NCI-H2107 (cell line): Measurements from ENCODE around the gene TLK1.
A peak's percentile ranks its signal among the peaks of the same experiment; 100 is the strongest.

ENCODE experiments used
- DNase-seq: peaks from one replicate; lab custom pipeline; 2025; lab: John Stamatoyannopoulos, UW

The TLK1 gene

GRCh38 chr2:171160119-171160955 is at the start of gene TLK1:
Gene TLK1, minus strand, starts transcription at chr2:171160893. Its CDS starts 465 bp downstream, at chr2:171160428.
- peak; percentile 33 for DNase-seq

- DNase-seq = no peak
Measured at GRCh38 chr2:171210216-171210863, 49.6 kb upstream of the TLK1 start.

GRCh38 chr2:171208657-171209056 is 48.0 kb upstream of the TLK1 start:
- no peak for DNase-seq

- no peak for DNase-seq
Measured at GRCh38 chr2:171206422-171207115, 45.9 kb upstream of the TLK1 start.

- no peak for DNase-seq
Measured at GRCh38 chr2:171205551-171205950, 44.9 kb upstream of the TLK1 start.

GRCh38 chr2:171201767-171202166 is 41.1 kb upstream of the TLK1 start:
- DNase-seq = no peak

- no peak for DNase-seq
Measured at GRCh38 chr2:171201271-171201670, 40.6 kb upstream of the TLK1 start.

GRCh38 chr2:171200469-171200868 is 39.8 kb upstream of the TLK1 start:
- no peak for DNase-seq

GRCh38 chr2:171191021-171191420 is 30.3 kb upstream of the TLK1 start:
- DNase-seq = no peak

- no peak for DNase-seq
Measured at GRCh38 chr2:171187819-171188218, 27.1 kb upstream of the TLK1 start.

GRCh38 chr2:171187177-171187576 is 26.5 kb upstream of the TLK1 start:
- DNase-seq = no peak

- DNase-seq = no peak
Measured at GRCh38 chr2:171185941-171186340, 25.2 kb upstream of the TLK1 start.

- no peak for DNase-seq
Measured at GRCh38 chr2:171185165-171185818, 24.6 kb upstream of the TLK1 start.

GRCh38 chr2:171181064-171182049 is 20.7 kb upstream of the TLK1 start:
- DNase-seq = no peak

GRCh38 chr2:171180229-171180930 is 19.7 kb upstream of the TLK1 start:
- no peak for DNase-seq

GRCh38 chr2:171178993-171179392 is 18.3 kb upstream of the TLK1 start:
- DNase-seq = no peak

- DNase-seq = no peak
Measured at GRCh38 chr2:171176516-171176915, 15.8 kb upstream of the TLK1 start.

- no peak for DNase-seq
Measured at GRCh38 chr2:171174075-171174474, 13.4 kb upstream of the TLK1 start.

GRCh38 chr2:171173087-171173486 is 12.4 kb upstream of the TLK1 start:
- no peak for DNase-seq

GRCh38 chr2:171171808-171172207 is 11.1 kb upstream of the TLK1 start:
- DNase-seq = no peak
